GM18526 (cell line): ENCODE results near the gene TRIM42.

Experiments used
- POLR2A ChIP-seq: IDR thresholded peaks from 3 replicates; pipeline ENCODE4 v1.6.1; 2011; ENCODE audit not compliant: insufficient read length; ENCODE audit errors: extremely low read depth

The TRIM42 gene

DNA sequence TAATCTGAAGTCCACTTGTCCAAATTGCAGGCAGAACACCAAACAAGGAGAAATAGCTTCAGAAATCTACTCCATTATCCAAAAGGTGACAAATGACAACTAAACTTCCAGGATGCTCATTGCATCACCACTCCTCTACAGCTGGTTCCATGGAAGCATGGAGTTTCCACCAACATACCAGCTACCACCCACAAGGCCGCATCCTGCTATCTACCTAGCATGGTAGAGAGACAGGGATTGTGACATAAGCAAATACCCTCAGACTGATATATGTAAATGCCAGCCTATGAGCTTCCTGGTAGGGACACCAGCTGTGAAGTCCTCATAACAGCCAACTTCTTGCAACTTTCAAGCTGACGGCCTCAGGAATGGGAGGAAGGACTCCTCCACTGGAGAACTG is at the start of gene TRIM42:
Gene TRIM42, plus strand, starts transcription at position 301 of the 400 bp plus-strand sequence. CDS start 166 bp downstream, outside the sequence.
- no peak for TF ChIP-seq POLR2A

DNA sequence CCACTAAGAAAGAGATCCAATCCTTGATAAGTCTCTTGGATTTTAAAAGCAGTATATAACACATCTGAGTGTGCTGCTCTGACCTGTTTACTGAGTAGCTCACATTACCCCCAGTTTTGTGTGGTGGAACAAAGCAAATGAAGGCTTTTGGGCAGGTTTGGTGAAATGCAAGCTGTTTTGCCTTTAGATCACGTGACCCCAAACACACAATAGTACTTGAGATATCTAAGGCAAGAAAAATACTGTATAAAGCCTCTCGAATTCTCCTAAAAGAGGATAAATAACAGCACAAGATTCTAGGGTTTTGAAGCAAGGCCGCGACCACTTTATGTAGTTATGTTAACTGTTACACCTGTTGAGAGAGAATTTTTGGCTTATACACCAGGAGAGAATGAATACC is 49.3 kb upstream of the TRIM42 start:
- TF ChIP-seq POLR2A = no peak

DNA sequence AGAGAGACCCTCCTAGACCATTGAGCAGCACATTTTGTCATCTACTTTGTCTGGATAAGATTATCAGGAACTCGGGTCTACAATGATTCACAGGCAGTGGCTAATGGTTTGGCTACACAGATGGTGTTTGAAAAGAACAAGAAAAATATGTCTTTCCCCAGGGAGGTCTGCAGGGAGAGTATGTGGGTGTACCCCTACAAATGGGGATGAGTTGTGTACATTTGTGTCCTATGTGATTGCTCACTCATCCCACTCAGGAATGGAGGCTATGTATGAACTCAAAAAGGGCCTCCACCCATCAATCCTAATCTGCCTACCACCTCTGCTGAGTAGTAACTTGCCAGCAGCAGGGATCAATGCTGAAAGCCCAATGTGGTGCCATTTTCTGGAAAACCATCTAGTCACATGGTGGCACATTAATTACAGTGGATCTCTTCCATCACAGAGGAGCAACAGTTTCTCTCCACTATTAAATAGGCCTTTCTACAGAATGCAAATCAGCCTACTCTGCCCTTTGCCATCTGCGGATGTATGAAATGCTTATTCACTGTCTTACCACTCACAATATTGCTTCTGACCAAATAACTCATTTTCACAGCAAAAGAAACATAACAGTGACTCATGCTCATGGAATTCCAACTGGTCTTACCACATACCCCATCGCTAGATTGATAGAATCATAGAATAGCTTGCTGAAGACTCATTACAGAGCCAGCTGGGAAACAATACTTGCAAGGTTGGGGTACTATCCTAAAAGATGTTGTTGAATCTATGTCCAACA is 48.3 kb upstream of the TRIM42 start:
- TF ChIP-seq POLR2A = no peak

DNA sequence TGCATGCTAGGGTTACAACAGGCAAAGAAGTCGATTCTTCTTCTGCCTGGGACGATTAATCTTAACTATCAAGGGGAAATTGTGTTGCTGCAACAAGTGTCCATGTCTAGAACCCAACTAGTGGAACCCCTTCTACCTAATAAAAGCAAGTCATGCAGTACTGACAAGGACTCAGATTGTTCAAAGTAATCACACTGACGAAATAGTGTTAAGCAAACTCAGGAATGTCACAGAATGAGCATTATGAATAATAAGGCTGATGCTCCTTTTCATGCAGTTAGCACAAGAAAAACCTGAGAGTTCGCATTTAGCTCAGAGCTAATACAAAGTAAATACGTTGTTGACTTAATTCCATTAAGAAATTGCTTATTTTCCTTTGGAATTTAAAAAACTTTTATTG is 47.5 kb upstream of the TRIM42 start:
- TF ChIP-seq POLR2A = no peak

DNA sequence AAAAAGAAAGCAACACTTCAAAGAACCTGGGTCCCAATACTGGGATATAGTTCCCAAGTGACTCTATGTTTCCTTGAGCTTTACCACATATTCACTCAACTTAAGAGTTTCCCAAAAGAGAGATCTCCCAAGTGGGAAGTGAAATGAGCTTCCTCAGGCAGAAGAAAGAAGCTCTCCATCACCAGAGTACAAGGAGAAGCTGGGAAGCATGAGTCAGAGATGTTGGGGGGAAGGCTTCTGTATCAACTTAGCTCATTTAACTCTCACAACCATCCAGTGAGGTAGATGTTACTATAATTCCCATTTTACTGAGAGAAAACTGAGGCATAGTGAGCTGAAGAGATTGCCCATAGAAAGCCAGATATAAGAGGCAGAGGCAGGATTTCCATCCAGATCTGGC is 47.0 kb upstream of the TRIM42 start:
- TF ChIP-seq POLR2A = no peak

- TF ChIP-seq POLR2A = no peak
Observed at GRCh38 chr3:140635276-140635675, 42.6 kb upstream of the TRIM42 start.

GRCh38 chr3:140636406-140637138 is 41.3 kb upstream of the TRIM42 start:
- TF ChIP-seq POLR2A = no peak

GRCh38 chr3:140651287-140651686 is 26.6 kb upstream of the TRIM42 start:
- no peak for TF ChIP-seq POLR2A

- TF ChIP-seq POLR2A = no peak
Observed at GRCh38 chr3:140655678-140656077, 22.2 kb upstream of the TRIM42 start.

- no peak for TF ChIP-seq POLR2A
Observed at GRCh38 chr3:140664111-140664510, 13.8 kb upstream of the TRIM42 start.

DNA sequence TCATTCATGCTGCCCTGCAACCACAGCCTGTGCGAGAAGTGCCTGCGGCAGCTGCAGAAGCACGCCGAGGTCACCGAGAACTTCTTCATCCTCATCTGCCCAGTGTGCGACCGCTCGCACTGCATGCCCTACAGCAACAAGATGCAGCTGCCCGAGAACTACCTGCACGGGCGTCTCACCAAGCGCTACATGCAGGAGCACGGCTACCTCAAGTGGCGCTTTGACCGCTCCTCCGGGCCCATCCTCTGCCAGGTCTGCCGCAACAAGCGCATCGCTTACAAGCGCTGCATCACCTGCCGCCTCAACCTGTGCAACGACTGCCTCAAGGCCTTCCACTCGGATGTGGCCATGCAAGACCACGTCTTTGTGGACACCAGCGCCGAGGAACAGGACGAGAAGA is 4.7 kb downstream of the TRIM42 start:
- TF ChIP-seq POLR2A = no peak

DNA sequence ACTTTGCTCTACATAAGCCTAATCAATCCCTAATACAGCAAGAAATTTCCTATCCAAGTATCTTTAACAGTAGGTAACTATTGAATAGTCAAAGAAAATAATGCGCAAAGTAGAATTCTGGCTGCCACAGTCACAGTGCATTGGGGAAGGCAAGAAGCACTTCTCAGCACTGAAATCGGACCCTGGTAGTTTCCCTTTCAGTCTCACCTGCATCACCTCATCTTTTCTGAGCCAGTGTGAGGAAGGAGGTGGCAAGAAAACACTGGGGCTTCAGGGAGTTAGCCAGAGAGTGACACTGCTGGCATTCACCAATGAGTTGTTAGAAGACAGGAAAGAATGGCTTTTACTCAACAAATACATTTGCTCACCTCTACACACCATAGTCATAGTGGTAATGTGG is 8.3 kb downstream of the TRIM42 start:
- no peak for TF ChIP-seq POLR2A

- no peak for TF ChIP-seq POLR2A
Observed at GRCh38 chr3:140686948-140687347, 9.1 kb downstream of the TRIM42 start.

- no peak for TF ChIP-seq POLR2A
Observed at GRCh38 chr3:140695361-140696061, 17.6 kb downstream of the TRIM42 start.

DNA sequence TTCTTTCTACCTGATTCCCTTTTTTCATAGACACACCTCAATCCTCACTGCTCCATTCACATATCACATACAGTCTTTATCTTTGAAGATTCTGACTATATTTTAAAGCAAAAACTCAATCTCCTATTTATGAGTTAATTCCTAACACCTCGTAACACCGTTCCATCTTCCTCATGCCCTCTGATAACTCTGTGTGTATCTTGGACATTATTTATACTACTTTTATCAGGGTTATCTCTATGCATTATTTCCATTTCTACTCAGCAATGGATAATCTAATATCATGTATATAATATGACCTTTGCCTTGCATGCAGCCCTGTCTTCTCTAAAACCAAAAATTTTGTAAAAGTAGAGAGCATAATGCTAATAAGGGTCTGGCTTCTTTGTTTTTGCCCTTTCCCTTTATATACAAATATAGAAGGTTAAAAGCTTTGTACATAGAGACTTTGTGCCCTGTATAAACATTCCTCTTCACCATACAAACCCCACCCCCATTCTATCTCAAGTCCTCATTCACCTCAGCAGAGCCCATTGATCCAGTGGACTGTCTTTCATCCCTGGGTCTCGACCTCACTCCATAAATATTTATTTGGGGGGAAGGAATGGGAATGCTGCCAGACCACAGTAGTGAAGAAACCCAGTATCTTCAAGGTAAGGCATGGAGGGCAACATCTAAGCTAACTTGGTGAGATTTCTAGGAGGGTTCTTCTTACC is 21.8 kb downstream of the TRIM42 start:
- no peak for TF ChIP-seq POLR2A
